Fibroblast of lung (primary cell): ENCODE data around the gene MCM8.

Experiments
- CTCF ChIP-seq, 2 donors: IDR thresholded peaks in 1 of 2; conservative IDR thresholded peaks in 1 of 2; 1 replicate in 1 of 2; 2 replicates in 1 of 2; pipeline ENCODE4 v1.5.1; 2011 to 2012; ENCODE audit warnings: low read length in 2 of 2, control low read depth in 1 of 2, inconsistent platforms in 1 of 2, low read depth in 1 of 2, mild to moderate bottlenecking in 1 of 2
- EZH2 ChIP-seq: IDR thresholded peaks from 2 replicates; pipeline ENCODE4 v1.5.1; 2012; ENCODE audit warnings: low read length, control low read depth, mild to moderate bottlenecking; ENCODE audit errors: missing control alignments

GRCh38 chr20:5980720-5981538 lies 30.5 kb downstream of the MCM8 start:
- no peak for TF ChIP-seq CTCF (conservative IDR thresholded peaks at IDR 0.05 in 1 of 2, IDR thresholded peaks at IDR 0.05 in 1 of 2; ENCODE audit: low read depth in 1 of 2, low read length in 2 of 2)
- no peak for TF ChIP-seq EZH2
